H1 (cell line): ENCODE measurements around the gene TMSB4Y. TPM values are rescaled to one million over a fixed set of nuclear protein-coding genes. Genes with fewer than 3 reads are reported as not detected.

Experiments used
- CTCF ChIA-PET: fragments of 300-600 bp; sonication (Branson Sonifier 250); formaldehyde crosslinking; loops from one replicate; lab custom pipeline; 2021; ENCODE audit not compliant: partially characterized antibody; lab: Charles Lee
- POLR2A ChIA-PET: fragments of 300-600 bp; sonication (Branson Sonifier 250); formaldehyde crosslinking; loops from one replicate; lab custom pipeline; 2021; ENCODE audit warnings: inconsistent platforms; ENCODE audit not compliant: partially characterized antibody; lab: Charles Lee
- DNase-seq, 2 experiments: peaks; one replicate each; pipeline versions ENCODE4 v3.0.0 to v3.0.0-alpha.2; 2010 to 2022; ENCODE audit warnings: low spot score in 2 of 2, low read depth in 1 of 2, mixed read lengths in 1 of 2
- FAIRE-seq: peaks from 2 replicates; lab custom pipeline; 2011; peaks lifted over from hg19 to GRCh38; lab: Jason Lieb, UNC
- H2AFZ ChIP-seq: 2 replicates; pipeline ENCODE4 v1.8.1; 2012; ENCODE audit warnings: low read length, inconsistent platforms
- H2AK5ac ChIP-seq: 2 replicates; pipeline ENCODE4 v1.6.1; 2013; ENCODE audit warnings: low read depth, low read length
- H2BK120ac ChIP-seq: replicated peaks from 2 replicates; pipeline ENCODE3; 2013; ENCODE audit warnings: low read depth, low read length, inconsistent platforms
- H2BK12ac ChIP-seq: 2 replicates; pipeline ENCODE4 v1.6.1; 2013; ENCODE audit warnings: low read depth, low read length
- H2BK15ac ChIP-seq: 2 replicates; pipeline ENCODE4 v1.6.1; 2013; ENCODE audit warnings: low read length
- H2BK20ac ChIP-seq: 2 replicates; pipeline ENCODE4 v1.6.1; 2013; ENCODE audit warnings: low read length
- H2BK5ac ChIP-seq: 2 replicates; pipeline ENCODE4 v1.6.1; 2013; ENCODE audit warnings: low read depth, low read length
- H3K14ac ChIP-seq: 2 replicates; pipeline ENCODE4 v1.6.1; 2013; ENCODE audit warnings: inconsistent platforms; ENCODE audit not compliant: insufficient read length
- H3K18ac ChIP-seq: 2 replicates; pipeline ENCODE4 v1.6.1; 2013; ENCODE audit warnings: low read length; ENCODE audit errors: extremely low read depth
- H3K23ac ChIP-seq: 2 replicates; pipeline ENCODE4 v1.6.1; 2013; ENCODE audit warnings: inconsistent platforms; ENCODE audit not compliant: insufficient read length
- H3K23me2 ChIP-seq: 2 replicates; pipeline ENCODE4 v1.6.1; 2013; ENCODE audit warnings: low read depth, low read length
- H3K27ac ChIP-seq: 2 replicates; pipeline ENCODE4 v1.6.1; 2011; ENCODE audit warnings: low read depth, low read length, inconsistent platforms
- H3K27me3 ChIP-seq, 4 experiments: replicated peaks in 1 of 4; 1 replicate in 1 of 4; 2 replicates in 3 of 4; pipeline versions ENCODE4 v1.6.1 to v1.8.1; 2011 to 2013; ENCODE audit warnings: low read length in 3 of 4, mild to moderate bottlenecking in 3 of 4, inconsistent platforms in 2 of 4, mixed read lengths in 2 of 4, moderate library complexity in 1 of 4; ENCODE audit not compliant: control insufficient read depth in 3 of 4, insufficient read depth in 3 of 4; ENCODE audit errors: extremely low read depth in 1 of 4
- H3K36me3 ChIP-seq, 4 experiments: 2 replicates each; pipeline versions ENCODE4 v1.6.1 to v1.8.1; 2011 to 2013; ENCODE audit warnings: mild to moderate bottlenecking in 4 of 4, low read length in 3 of 4, moderate library complexity in 2 of 4, control low read depth in 1 of 4, inconsistent platforms in 1 of 4; ENCODE audit not compliant: insufficient read depth in 4 of 4, control insufficient read depth in 2 of 4
- H3K4ac ChIP-seq: replicated peaks from 2 replicates; pipeline ENCODE3; 2013; ENCODE audit warnings: low read length, low read depth, mixed read lengths, inconsistent platforms; ENCODE audit not compliant: insufficient read length
- H3K4me1 ChIP-seq, 4 experiments: replicated peaks in 1 of 4; 1 replicate in 1 of 4; 2 replicates in 3 of 4; pipeline versions ENCODE4 v1.6.1 to v1.8.1; 2011 to 2013; ENCODE audit warnings: low read length in 3 of 4, inconsistent platforms in 2 of 4, mixed read lengths in 1 of 4; ENCODE audit not compliant: insufficient read depth in 4 of 4, control insufficient read depth in 3 of 4
- H3K4me2 ChIP-seq, 2 experiments: 2 replicates each; pipeline versions ENCODE4 v1.6.1 to v1.8.1; 2011 to 2013; ENCODE audit warnings: low read depth in 2 of 2, low read length in 2 of 2, control low read depth in 1 of 2, inconsistent platforms in 1 of 2, mild to moderate bottlenecking in 1 of 2; ENCODE audit not compliant: insufficient read depth in 1 of 2
- H3K4me3 ChIP-seq, 4 experiments: fragments of 200-600, 300-600 bp in 1 of 4; sonication (generic), shearing (Covaris generic), sonication (Bioruptor Twin) in 1 of 4; 2 replicates each; pipeline versions ENCODE4 v1.5.1 to v1.8.1; 2011 to 2016; ENCODE audit warnings: low read length in 4 of 4, low read depth in 3 of 4, control low read depth in 2 of 4, inconsistent platforms in 2 of 4, mild to moderate bottlenecking in 2 of 4, mixed read lengths in 1 of 4, moderate library complexity in 1 of 4; ENCODE audit not compliant: insufficient read depth in 2 of 4; ENCODE audit errors: extremely low read depth in 1 of 4
- H3K56ac ChIP-seq: replicated peaks from 2 replicates; pipeline ENCODE3; 2013; ENCODE audit warnings: low read depth, mild to moderate bottlenecking, mixed read lengths, low read length, inconsistent platforms; ENCODE audit not compliant: insufficient read length
- H3K79me1 ChIP-seq: 2 replicates; pipeline ENCODE4 v1.6.1; 2013; ENCODE audit warnings: low read depth, low read length, control low read depth
- H3K79me2 ChIP-seq, 2 experiments: 2 replicates each; pipeline versions ENCODE4 v1.6.1 to v1.8.1; 2012 to 2013; ENCODE audit warnings: low read length in 2 of 2, mild to moderate bottlenecking in 2 of 2, inconsistent platforms in 1 of 2; ENCODE audit not compliant: insufficient read depth in 2 of 2, control insufficient read depth in 1 of 2
- H3K9ac ChIP-seq, 4 experiments: replicated peaks in 1 of 4; 1 replicate in 1 of 4; 2 replicates in 3 of 4; pipeline versions ENCODE4 v1.6.1 to v1.8.1; 2011 to 2013; ENCODE audit warnings: low read depth in 3 of 4, low read length in 3 of 4, control low read depth in 2 of 4, mild to moderate bottlenecking in 2 of 4, moderate library complexity in 2 of 4, inconsistent platforms in 1 of 4; ENCODE audit errors: extremely low read depth in 1 of 4
- H3K9me3 ChIP-seq, 2 experiments: 2 replicates each; pipeline versions ENCODE4 v1.6.1 to v1.8.1; 2012 to 2013; ENCODE audit warnings: mild to moderate bottlenecking in 2 of 2, moderate library complexity in 2 of 2, control low read depth in 1 of 2, inconsistent platforms in 1 of 2, low read depth in 1 of 2, low read length in 1 of 2, mixed read lengths in 1 of 2; ENCODE audit not compliant: insufficient read depth in 2 of 2
- H4K20me1 ChIP-seq, 2 experiments: replicated peaks in 1 of 2; 2 replicates each; pipeline versions ENCODE3 to v1.8.1; 2011 to 2013; ENCODE audit warnings: inconsistent platforms in 2 of 2, low read length in 2 of 2, mild to moderate bottlenecking in 1 of 2; ENCODE audit not compliant: insufficient read depth in 2 of 2, control insufficient read depth in 1 of 2
- H4K5ac ChIP-seq: 2 replicates; pipeline ENCODE4 v1.6.1; 2013; ENCODE audit warnings: low read length, low read depth, mixed read lengths, inconsistent platforms; ENCODE audit not compliant: insufficient read length
- H4K8ac ChIP-seq: 2 replicates; pipeline ENCODE4 v1.8.0; 2013; ENCODE audit warnings: mild to moderate bottlenecking, moderate library complexity, low read length, inconsistent platforms; ENCODE audit not compliant: insufficient read depth; ENCODE audit errors: extremely low read depth
- H4K91ac ChIP-seq: replicated peaks from 2 replicates; pipeline ENCODE3; 2013; ENCODE audit warnings: low read length, mixed read lengths, inconsistent platforms; ENCODE audit not compliant: insufficient read length
- CTCF ChIP-seq, 3 experiments: IDR thresholded peaks; 1 replicate in 2 of 3; 2 replicates in 1 of 3; pipeline versions ENCODE4 v1.5.1 to v1.6.1; 2011; ENCODE audit warnings: low read length in 3 of 3, mild to moderate bottlenecking in 3 of 3, inconsistent platforms in 2 of 3, low read depth in 1 of 3, moderate library complexity in 1 of 3; ENCODE audit not compliant: insufficient read depth in 1 of 3; ENCODE audit errors: control extremely low read depth in 1 of 3
- EGR1 ChIP-seq: IDR thresholded peaks from 2 replicates; pipeline ENCODE4 v1.6.1; 2011; ENCODE audit warnings: low read depth, low read length, borderline replicate concordance
- EP300 ChIP-seq, 2 experiments: IDR thresholded peaks; 1 replicate in 1 of 2; 2 replicates in 1 of 2; pipeline ENCODE4 v1.6.1; 2011 to 2012; ENCODE audit warnings: low read depth in 2 of 2, low read length in 2 of 2, mild to moderate bottlenecking in 2 of 2, borderline replicate concordance in 1 of 2, inconsistent platforms in 1 of 2, moderate library complexity in 1 of 2
- GTF2F1 ChIP-seq: IDR thresholded peaks from 2 replicates; pipeline ENCODE4 v1.6.1; 2012; ENCODE audit warnings: low read depth, low read length, improper control_type of control experiment, borderline replicate concordance
- JUN ChIP-seq: IDR thresholded peaks from 2 replicates; pipeline ENCODE4 v1.6.1; 2011; ENCODE audit warnings: low read depth, mild to moderate bottlenecking, improper control_type of control experiment, low read length
- PHF8 ChIP-seq: fragments of 200-600 bp; sonication (generic); conservative IDR thresholded peaks from 2 replicates; pipeline ENCODE4 v1.7.1; 2012; ENCODE audit warnings: low read depth, mild to moderate bottlenecking, inconsistent platforms, low read length, moderate library complexity
- RNF2 ChIP-seq: fragments of 200-900, 300-1000 bp; sonication (generic); IDR thresholded peaks from 2 replicates; pipeline ENCODE4 v1.7.1; 2016; ENCODE audit warnings: borderline replicate concordance, low read depth, mild to moderate bottlenecking, antibody characterized with exemption, low read length; ENCODE audit not compliant: poor library complexity, severe bottlenecking; ENCODE audit errors: missing control alignments
- TEAD4 ChIP-seq: IDR thresholded peaks from 2 replicates; pipeline ENCODE4 v1.6.1; 2012; ENCODE audit warnings: low read depth, low read length, inconsistent platforms, mixed read lengths
- ZNF274 ChIP-seq: IDR thresholded peaks from 2 replicates; pipeline ENCODE4 v1.7.0; 2012; ENCODE audit warnings: low read length, borderline replicate concordance; ENCODE audit errors: extremely low read depth
- whole genome bisulfite sequencing, 2 experiments: shearing (Covaris generic) in 1 of 2; methylation state at CpG; one replicate each; pipeline versions ENCODE4 v1.1.6 to v1.1.7; 2013 to 2015; ENCODE audit warnings: low lambda C conversion rate in 2 of 2, mixed read lengths in 2 of 2, inconsistent platforms in 1 of 2, low coverage in 1 of 2, missing lambda C conversion rate in 1 of 2; ENCODE audit not compliant: insufficient replicate concordance in 2 of 2, insufficient coverage in 1 of 2, insufficient read length in 1 of 2; ENCODE audit errors: extremely low coverage in 1 of 2, missing lambda C conversion rate in 1 of 2; 5-methylcytosine and 5-hydroxymethylcytosine counted together
- polyA plus RNA-seq, 7 experiments: library from polyadenylated mRNA; depleted of rRNA in 3 of 7; stranded (reverse) in 5 of 7; unstranded in 2 of 7; fragments of >200 nt in 5 of 7; fragments of 200-250 nt in 2 of 7; gene quantifications; 1 replicate in 5 of 7; 2 replicates in 1 of 7; 4 replicates in 1 of 7; pipeline versions ENCODE4 v1.2.1 to v1.2.3, GENCODE V29; 2011 to 2013; ENCODE audit warnings: missing spikeins in 2 of 7, mixed read lengths in 2 of 7
- total RNA-seq: library from RNA; stranded (reverse); fragmentation: NEBNext Ultra II Directional; extraction: Animal tissue kit (Norgen Biotek cat#: 25700); gene quantifications from 2 replicates; pipeline ENCODE4 v1.2.1, GENCODE V29; 2021

The TMSB4Y gene
- total and polyA plus RNA-seq, 2 of the 8 experiments (the other 6 are each of a cell fraction or from before 2014, with no cell fraction given): 2.0 to 2.6 TPM

- Histone ChIP-seq H3K56ac (no peak overlapping the region), H4K5ac (no peak overlapping the region), H3K23ac (no peak overlapping the region), H3K4ac (no peak overlapping the region), H3K23me2 (no peaks in the 10 kb centered on the region), H3K4me1 (peaks cover 0 to 6% (median 2%) of the 10 kb centered on the region in 4 experiments; a peak in 3 of 7 replicates), H2BK120ac (no peak overlapping the region), H3K27me3 (no peaks in the 10 kb centered on the region), H3K4me3 (no peak overlapping the region), H3K9me3 (no peaks in the 10 kb centered on the region), H3K14ac (no peak overlapping the region), H3K79me2 (peaks cover 0 to 29% of the 10 kb centered on the region in 2 experiments; a peak in 2 of 4 replicates), H2AFZ (no peak overlapping the region), H3K36me3 (no peaks in the 10 kb centered on the region), H4K8ac (no peak overlapping the region), H4K20me1 (no peaks in the 10 kb centered on the region), H2AK5ac (no peak overlapping the region), H2BK12ac (no peak overlapping the region), H3K27ac (no peak overlapping the region), H3K9ac (no peak overlapping the region), H3K79me1 (no peaks in the 10 kb centered on the region), H2BK5ac (no peak overlapping the region), H3K18ac (no peak overlapping the region), H2BK20ac (no peak overlapping the region), H4K91ac (no peak overlapping the region), H2BK15ac (no peak overlapping the region), H3K4me2 (no peak overlapping the region)
- 94% methylated on average over 1 of the region's 1 CpG; no CpG with 5 or more reads in 1 of the 2 experiments for WGBS, 2 experiments
- no peak for DNase-seq
- POLR2A ChIA-PET: interaction anchor here (0.6 kb wide), 1 partner anchor 9 kb away, joined by 3 read pairs; no protein-coding TSS in a partner anchor
- CTCF ChIA-PET: no interaction called here
- FAIRE-seq: no peak
- TF ChIP-seq CTCF (IDR thresholded peaks at IDR 0.05; ENCODE audit: control extremely low read depth in 1 of 3, insufficient read depth in 1 of 3, low read depth in 1 of 3, low read length in 3 of 3) (no peak), JUN (no peak), EP300 (IDR thresholded peaks at IDR 0.05; ENCODE audit: borderline replicate concordance in 1 of 2, low read depth in 2 of 2, low read length in 2 of 2) (no peak), RNF2 (no peak), ZNF274 (no peak), GTF2F1 (no peak), TEAD4 (no peak), EGR1 (no peak), PHF8 (no peak)
Measured at GRCh38 chrY:13708038-13708437, 4.3 kb downstream of the TMSB4Y start.
